Stomach (tissue), 9 donors: ENCODE results near the gene DDI2. TPM values are rescaled to one million over a fixed set of nuclear protein-coding genes. Genes with fewer than 3 reads are reported as not detected.
"Not testable (repeated sequence)": the region's sequence is repeated elsewhere in the genome, so short reads cannot be mapped to it uniquely, and the experiment has no call there.

Source experiments
- DNase-seq, 2 donors: peaks; one replicate each; pipeline versions ENCODE4 v3.0.0 to v3.0.0-alpha.2; 2013 to 2019
- H3K27ac ChIP-seq, 5 donors: fragments of 200-600 bp in 4 of 5; sonication (generic) in 4 of 5; one replicate each; pipeline ENCODE4 v1.5.1; 2013 to 2019; ENCODE audit warnings: mild to moderate bottlenecking in 1 of 5, moderate library complexity in 1 of 5
- H3K27me3 ChIP-seq, 3 donors: fragments of 200-600 bp; sonication (generic); one replicate each; pipeline ENCODE4 v1.5.1; 2017 to 2019; ENCODE audit warnings: mixed run types in 1 of 3
- H3K36me3 ChIP-seq, 4 donors: fragments of 200-600 bp; sonication (generic); 1 replicate in 3 of 4; 2 replicates in 1 of 4; pipeline ENCODE4 v1.5.1; 2016 to 2019
- H3K4me1 ChIP-seq, 4 donors: fragments of 200-600 bp; sonication (generic); one replicate each; pipeline ENCODE4 v1.5.1; 2016 to 2019
- H3K4me3 ChIP-seq, 4 donors: fragments of 200-600 bp; sonication (generic) in 3 of 4; one replicate each; pipeline ENCODE4 v1.5.1; 2016 to 2019; ENCODE audit warnings: mild to moderate bottlenecking in 1 of 4
- H3K9me3 ChIP-seq, 4 donors: fragments of 200-600 bp; sonication (generic); one replicate each; pipeline ENCODE4 v1.5.1; 2016 to 2019
- CTCF ChIP-seq, 7 experiments: fragments of 450-650 bp in 4 of 7; fragments of 200-600 bp in 3 of 7; sonication (generic) in 3 of 7; IDR thresholded peaks; one replicate each; pipeline ENCODE4 v1.5.1; 2016 to 2019; ENCODE audit warnings: antibody characterized with exemption in 7 of 7, control low read depth in 2 of 7, mild to moderate bottlenecking in 1 of 7
- EP300 ChIP-seq: sonication (generic); formaldehyde crosslinking; IDR thresholded peaks from one replicate; pipeline ENCODE4 v1.6.1; 2017; ENCODE audit warnings: antibody characterized with exemption
- POLR2A ChIP-seq, 4 donors: fragments of 450-650 bp; IDR thresholded peaks; one replicate each; pipeline ENCODE4 v1.6.1; 2016; ENCODE audit warnings: antibody characterized with exemption in 4 of 4, control low read depth in 2 of 4, mild to moderate bottlenecking in 1 of 4, moderate library complexity in 1 of 4
- POLR2AphosphoS5 ChIP-seq, 3 donors: sonication (generic); formaldehyde crosslinking; IDR thresholded peaks; one replicate each; pipeline ENCODE4 v1.6.1; 2016; ENCODE audit warnings: antibody characterized with exemption in 3 of 3
- WGBS, 5 donors: extraction: QIAGEN DNeasy Blood & Tissue Kit in 3 of 5; methylation state at CpG; one replicate each; pipeline versions ENCODE4 v1.1.5 to v1.1.7; 2013 to 2018; 5-methylcytosine and 5-hydroxymethylcytosine counted together
- intact Hi-C: fragments of 100-400 bp; cut with DNase I; formaldehyde crosslinking; loops from one replicate; pipeline ENCODE4 v1.15.1; 2023; ENCODE audit warnings: low total_unique reads
- polyA plus RNA-seq, 3 donors: library from polyadenylated mRNA; stranded (reverse); fragments of 200-250 nt; gene quantifications; one replicate each; pipeline ENCODE4 v1.2.3, GENCODE V29; 2013
- total RNA-seq, 5 donors: library from RNA; depleted of rRNA; stranded (reverse); fragments of >200 nt; gene quantifications; one replicate each; pipeline versions ENCODE4 v1.1.0 to v1.2.3, GENCODE V29; 2014 to 2016
- donor health status: healthy with polysubstance abuse.
- donor health status: Bipolar disorder and iron deficiency.
- donor health status: healthy.

DDI2 gene
- total and polyA plus RNA-seq, 8 donors: 3.1 to 261 (median 16.6) TPM

GRCh38 chr1:15698201-15698600, 80.9 kb downstream of the DDI2 start:
- Histone ChIP-seq H3K36me3 (peaks cover 0 to 20% (median 8%) of the 10 kb centered on the region in 4 donors), H3K4me3 (no peak overlapping the region), H3K4me1 (peaks cover 19 to 57% (median 37%) of the 10 kb centered on the region in 4 donors), H3K9me3 (no peaks in the 10 kb centered on the region), H3K27ac (peak overlapping the region in 1 of 5 donors; percentile 71), H3K27me3 (no peaks in the 10 kb centered on the region)
- intact Hi-C loops: no loop called here
- DNase-seq: no peak
- WGBS, 5 donors: 98 to 100% (median 100%) methylated on average over 2 of the region's 2 CpGs
- TF ChIP-seq CTCF (IDR thresholded peaks at IDR 0.05): no peak
- no peak for TF ChIP-seq POLR2A (IDR thresholded peaks at IDR 0.05)
- TF ChIP-seq EP300: no peak
- TF ChIP-seq POLR2AphosphoS5 (IDR thresholded peaks at IDR 0.05): no peak

DNA sequence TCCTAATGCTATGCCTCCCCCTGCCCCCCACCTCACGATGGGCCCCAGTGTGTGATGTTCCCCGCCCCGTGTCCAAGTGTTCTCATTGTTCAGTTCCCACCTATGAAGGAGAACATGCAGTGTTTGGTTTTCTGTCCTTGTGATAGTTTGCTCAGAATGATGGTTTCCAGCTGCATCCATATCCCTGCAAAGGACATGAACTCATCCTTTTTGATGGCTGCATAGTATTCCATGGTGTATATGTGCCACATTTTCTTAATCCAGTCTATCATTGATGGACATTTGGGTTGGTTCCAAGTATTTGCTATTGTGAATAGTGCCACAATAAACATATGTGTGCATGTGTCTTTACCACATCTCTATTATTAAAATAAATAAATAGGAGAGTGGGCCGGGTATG, 82.1 kb downstream of the DDI2 start:
- 83 to 95% (median 89%) methylated on average over 4 of the region's 4 CpGs for WGBS, 5 donors

GRCh38 chr1:15700508-15700907, 83.2 kb downstream of the DDI2 start:
- no peaks in the 10 kb centered on the region for H3K9me3 ChIP-seq
- WGBS, 5 donors: 54 to 80% (median 75%) methylated on average over 6 of the region's 6 CpGs
- peaks cover 30 to 69% (median 52%) of the 10 kb centered on the region in 4 donors for H3K4me1 ChIP-seq
- peaks cover 0 to 22% (median 9%) of the 10 kb centered on the region in 4 donors for H3K36me3 ChIP-seq
- intact Hi-C loops: no loop called here
- peak overlapping the region in 1 of 5 donors; percentile 42 for H3K27ac ChIP-seq
- no peak overlapping the region for H3K4me3 ChIP-seq
- no peak for TF ChIP-seq POLR2AphosphoS5 (IDR thresholded peaks at IDR 0.05)
- H3K27me3 ChIP-seq: no peaks in the 10 kb centered on the region
- DNase-seq: no peak

More for the DNA sequence above, 82.1 kb downstream of the DDI2 start:
- DNase-seq, H3K27ac ChIP-seq, intact Hi-C loops, H3K4me3 ChIP-seq, H3K27me3 ChIP-seq, H3K9me3 ChIP-seq: not testable (repeated sequence)
- Histone ChIP-seq H3K4me1 (peaks cover 30 to 61% (median 46%) of the 10 kb centered on the region in 4 donors), H3K36me3 (peaks cover 0 to 20% (median 8%) of the 10 kb centered on the region in 4 donors)

GRCh38 chr1:15701784-15702183, 84.5 kb downstream of the DDI2 start:
- peak overlapping the region in 2 of 5 donors; percentile 90 to 91 for H3K27ac ChIP-seq
- intact Hi-C loops: no loop called here
- TF ChIP-seq EP300 (no peak), CTCF (IDR thresholded peaks at IDR 0.05) (no peak), POLR2A (IDR thresholded peaks at IDR 0.05) (no peak), POLR2AphosphoS5 (IDR thresholded peaks at IDR 0.05) (no peak)

GRCh38 chr1:15702722-15703550, 85.7 kb downstream of the DDI2 start:
- intact Hi-C loops: no loop called here
- H3K4me1 ChIP-seq: peaks cover 30 to 73% (median 51%) of the 10 kb centered on the region in 4 donors
- DNase-seq: peak; percentile 52 to 59

More at GRCh38 chr1:15701784-15702183, 84.5 kb downstream of the DDI2 start:
- Histone ChIP-seq H3K27me3 (no peaks in the 10 kb centered on the region), H3K36me3 (peaks cover 0 to 18% (median 7%) of the 10 kb centered on the region in 4 donors), H3K4me3 (no peak overlapping the region), H3K4me1 (peaks cover 30 to 74% (median 54%) of the 10 kb centered on the region in 4 donors), H3K9me3 (no peaks in the 10 kb centered on the region)
- DNase-seq: no peak
- 87 to 93% (median 90%) methylated on average over 8 of the region's 8 CpGs for WGBS, 5 donors

More at GRCh38 chr1:15702722-15703550, 85.7 kb downstream of the DDI2 start:
- Histone ChIP-seq H3K27ac (peak overlapping the region; percentile 78 to 91 (median 87)), H3K9me3 (no peaks in the 10 kb centered on the region), H3K36me3 (peaks cover 0 to 10% (median 4%) of the 10 kb centered on the region in 4 donors), H3K27me3 (no peaks in the 10 kb centered on the region), H3K4me3 (no peak overlapping the region)
- 41 to 56% (median 48%) methylated on average over 18 to 19 of the region's 19 CpGs for WGBS, 5 donors
- TF ChIP-seq EP300: no peak
- TF ChIP-seq CTCF (IDR thresholded peaks at IDR 0.05): no peak
- no peak for TF ChIP-seq POLR2AphosphoS5 (IDR thresholded peaks at IDR 0.05)
- no peak for TF ChIP-seq POLR2A (IDR thresholded peaks at IDR 0.05)
